SU-DHL-6 (cell line): ENCODE measurements around the gene RAB1B.

ENCODE experiments used
- CTCF ChIP-seq: fragments of 200-600 bp; sonication (generic); IDR thresholded peaks from one replicate; pipeline ENCODE4 v1.5.1; 2017; ENCODE audit warnings: antibody characterized with exemption, mild to moderate bottlenecking, low read length, moderate library complexity; ENCODE audit not compliant: insufficient read depth, poor library complexity, severe bottlenecking
- EZH2phosphoT487 ChIP-seq: fragments of 200-600 bp; sonication (generic), shearing (Covaris generic); conservative IDR thresholded peaks from 2 replicates; pipeline ENCODE4 v1.6.1; 2018; ENCODE audit warnings: mild to moderate bottlenecking, antibody characterized with exemption, low read length, moderate library complexity, mixed read lengths

- TF ChIP-seq CTCF: no peak
- no peak for TF ChIP-seq EZH2phosphoT487
These were observed 13.5 kb downstream of the RAB1B start for GRCh38 chr11:66281776-66282467.
